ENCODE measurements around the gene GRAP2.

GRCh38 chr22:39943953-39944872 is 43.3 kb downstream of the GRAP2 start:
- TF ChIP-seq CTCF (IDR thresholded peaks at IDR 0.05), result no peak
- TF ChIP-seq EZH2 (IDR thresholded peaks at IDR 0.05; ENCODE audit: borderline replicate concordance, insufficient read depth, low read depth, low read length, poor library complexity, severe bottlenecking), result no peak
